Measurements from ENCODE around the gene STX11.

The STX11 gene

DNA sequence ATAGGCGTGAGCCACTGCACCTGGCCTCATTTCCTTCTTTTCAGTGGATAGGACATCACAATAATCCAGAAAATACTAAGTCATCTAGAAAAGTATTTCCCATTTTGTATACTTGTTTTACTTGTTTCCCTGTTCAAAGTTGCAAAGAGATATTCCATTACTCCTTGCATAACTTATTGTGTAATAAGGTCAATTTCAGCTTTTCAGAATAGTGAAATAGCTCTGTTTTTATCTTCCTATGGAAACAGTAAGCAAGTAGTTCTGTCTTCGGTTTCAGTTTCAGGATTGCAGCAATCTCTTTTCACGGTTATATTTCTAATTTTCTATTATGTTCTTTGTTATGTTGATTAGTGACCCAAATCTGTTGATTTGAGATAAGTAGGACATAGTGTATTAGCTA, 6.0 kb downstream of the STX11 start:
- no peak overlapping the region for H3K4me3 ChIP-seq (ENCODE audit: insufficient read depth, low read length, poor library complexity, severe bottlenecking)
- no peaks in the 10 kb centered on the region for H3K9me2 ChIP-seq (replicated peaks; ENCODE audit: insufficient read depth, low read length)
- no peak for TF ChIP-seq EZH2phosphoT487 (conservative IDR thresholded peaks at IDR 0.05; ENCODE audit: low read length)
- no peak for TF ChIP-seq CTCF (IDR thresholded peaks at IDR 0.05; ENCODE audit: insufficient read depth, low read length, poor library complexity, severe bottlenecking)
- no peaks in the 10 kb centered on the region for H4K20me1 ChIP-seq (ENCODE audit: low read depth, low read length)
- H3K9ac ChIP-seq (ENCODE audit: low read length): no peak overlapping the region
- no peaks in the 10 kb centered on the region for H3K27me3 ChIP-seq (ENCODE audit: low read length)
- H3K4me2 ChIP-seq (ENCODE audit: low read depth, low read length, poor library complexity, severe bottlenecking): no peak overlapping the region
- H3K27ac ChIP-seq (ENCODE audit: low read depth, low read length): no peak overlapping the region
- H3K9me3 ChIP-seq (ENCODE audit: insufficient read depth, low read length): no peaks in the 10 kb centered on the region
- H3F3A ChIP-seq (ENCODE audit: insufficient read depth): no peaks in the 10 kb centered on the region
- no peaks in the 10 kb centered on the region for H3K36me3 ChIP-seq (ENCODE audit: low read length)
- H2AFZ ChIP-seq (ENCODE audit: low read depth, low read length, severe bottlenecking): no peak overlapping the region
- H3K79me2 ChIP-seq (ENCODE audit: insufficient read depth, low read length): no peaks in the 10 kb centered on the region

DNA sequence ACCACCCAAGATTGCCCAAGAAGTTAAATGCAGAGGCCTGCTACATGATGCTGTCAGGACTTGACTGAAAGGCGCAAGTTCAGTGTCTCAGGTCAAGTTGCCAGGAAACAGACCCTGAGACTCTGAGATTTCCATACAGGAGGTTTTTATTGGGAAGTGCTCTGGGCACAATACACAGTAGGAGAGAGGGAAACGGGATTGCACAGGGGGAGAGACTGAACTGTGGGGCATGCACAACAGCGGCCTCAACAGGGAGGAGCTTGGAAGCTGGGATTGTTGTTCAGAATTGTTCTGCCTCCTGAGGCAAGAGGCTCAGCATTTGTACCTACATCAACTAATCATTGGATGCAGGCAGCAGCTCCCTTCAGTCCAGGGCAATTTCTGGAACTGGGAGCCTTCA, 6.7 kb downstream of the STX11 start:
- Histone ChIP-seq H3K36me3 (ENCODE audit: low read length) (no peaks in the 10 kb centered on the region), H3K27ac (ENCODE audit: low read depth, low read length) (no peak overlapping the region), H3K9ac (ENCODE audit: low read length) (no peak overlapping the region), H4K20me1 (ENCODE audit: low read depth, low read length) (no peaks in the 10 kb centered on the region), H3F3A (ENCODE audit: insufficient read depth) (no peaks in the 10 kb centered on the region), H3K9me3 (ENCODE audit: insufficient read depth, low read length) (no peaks in the 10 kb centered on the region), H3K79me2 (ENCODE audit: insufficient read depth, low read length) (no peaks in the 10 kb centered on the region), H3K27me3 (ENCODE audit: low read length) (no peaks in the 10 kb centered on the region), H3K4me3 (ENCODE audit: insufficient read depth, low read length, poor library complexity, severe bottlenecking) (no peak overlapping the region), H3K4me2 (ENCODE audit: low read depth, low read length, poor library complexity, severe bottlenecking) (no peak overlapping the region), H2AFZ (ENCODE audit: low read depth, low read length, severe bottlenecking) (no peak overlapping the region), H3K9me2 (replicated peaks; ENCODE audit: insufficient read depth, low read length) (no peaks in the 10 kb centered on the region)
- TF ChIP-seq CTCF (IDR thresholded peaks at IDR 0.05; ENCODE audit: insufficient read depth, low read length, poor library complexity, severe bottlenecking) (no peak), EZH2phosphoT487 (conservative IDR thresholded peaks at IDR 0.05; ENCODE audit: low read length) (no peak)

DNA sequence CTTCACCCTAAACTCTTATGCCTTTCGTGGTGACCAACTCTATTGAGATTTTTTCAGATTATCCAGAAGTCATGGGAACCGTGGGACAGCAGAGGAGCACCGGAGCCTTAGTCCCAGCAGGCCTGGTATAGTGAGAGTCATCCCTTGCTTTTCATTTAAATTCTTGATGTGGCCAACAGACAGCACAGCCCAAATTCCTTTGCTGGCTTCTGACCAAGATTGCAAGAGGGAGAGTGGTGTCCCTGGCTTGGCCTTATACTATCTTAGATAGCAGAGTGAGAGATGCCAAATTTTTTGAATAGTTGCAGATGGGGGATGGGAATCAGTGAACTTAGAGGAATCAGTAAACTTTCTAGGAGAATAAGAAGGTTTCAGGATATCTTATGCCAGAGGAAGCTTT, 7.8 kb downstream of the STX11 start:
- H3K36me3 ChIP-seq (ENCODE audit: low read length): no peaks in the 10 kb centered on the region
- no peaks in the 10 kb centered on the region for H3F3A ChIP-seq (ENCODE audit: insufficient read depth)
- H3K27ac ChIP-seq (ENCODE audit: low read depth, low read length): no peak overlapping the region
- no peak overlapping the region for H3K4me2 ChIP-seq (ENCODE audit: low read depth, low read length, poor library complexity, severe bottlenecking)
- H3K9me2 ChIP-seq (replicated peaks; ENCODE audit: insufficient read depth, low read length): no peaks in the 10 kb centered on the region
- no peak overlapping the region for H3K4me3 ChIP-seq (ENCODE audit: insufficient read depth, low read length, poor library complexity, severe bottlenecking)
- H4K20me1 ChIP-seq (ENCODE audit: low read depth, low read length): no peaks in the 10 kb centered on the region
- no peak overlapping the region for H2AFZ ChIP-seq (ENCODE audit: low read depth, low read length, severe bottlenecking)
- no peaks in the 10 kb centered on the region for H3K9me3 ChIP-seq (ENCODE audit: insufficient read depth, low read length)
- no peaks in the 10 kb centered on the region for H3K27me3 ChIP-seq (ENCODE audit: low read length)
- TF ChIP-seq EZH2phosphoT487 (conservative IDR thresholded peaks at IDR 0.05; ENCODE audit: low read length) (no peak), CTCF (IDR thresholded peaks at IDR 0.05; ENCODE audit: insufficient read depth, low read length, poor library complexity, severe bottlenecking) (no peak)
- no peaks in the 10 kb centered on the region for H3K79me2 ChIP-seq (ENCODE audit: insufficient read depth, low read length)
- no peak overlapping the region for H3K9ac ChIP-seq (ENCODE audit: low read length)

DNA sequence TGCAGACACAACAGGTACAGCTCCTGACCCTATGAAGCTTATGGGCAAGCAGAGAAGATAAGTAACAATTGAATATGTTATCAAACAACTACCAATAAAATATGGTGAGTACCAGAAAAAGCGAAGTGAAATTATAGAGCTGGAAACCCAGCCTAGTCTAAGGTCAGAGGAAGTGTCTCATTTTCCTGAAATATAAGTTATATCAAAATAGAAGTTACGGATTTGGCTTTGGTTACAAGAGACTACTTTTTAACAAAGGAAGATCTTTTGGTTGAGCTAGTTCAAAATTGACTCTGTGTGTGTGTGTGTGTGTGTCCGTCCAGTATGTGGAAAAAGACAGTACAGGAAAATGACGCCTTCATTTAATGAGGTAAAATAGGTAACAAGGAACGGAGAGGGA, 8.9 kb downstream of the STX11 start:
- no peaks in the 10 kb centered on the region for H3K9me2 ChIP-seq (replicated peaks; ENCODE audit: insufficient read depth, low read length)
- H3K9ac ChIP-seq (ENCODE audit: low read length): no peak overlapping the region
- no peaks in the 10 kb centered on the region for H3K27me3 ChIP-seq (ENCODE audit: low read length)
- TF ChIP-seq CTCF (IDR thresholded peaks at IDR 0.05; ENCODE audit: insufficient read depth, low read length, poor library complexity, severe bottlenecking): no peak
- TF ChIP-seq EZH2phosphoT487 (conservative IDR thresholded peaks at IDR 0.05; ENCODE audit: low read length): no peak
- H3K36me3 ChIP-seq (ENCODE audit: low read length): no peaks in the 10 kb centered on the region
- no peak overlapping the region for H3K4me2 ChIP-seq (ENCODE audit: low read depth, low read length, poor library complexity, severe bottlenecking)
- no peak overlapping the region for H3K4me3 ChIP-seq (ENCODE audit: insufficient read depth, low read length, poor library complexity, severe bottlenecking)
- no peaks in the 10 kb centered on the region for H3F3A ChIP-seq (ENCODE audit: insufficient read depth)
- H4K20me1 ChIP-seq (ENCODE audit: low read depth, low read length): no peaks in the 10 kb centered on the region
- no peaks in the 10 kb centered on the region for H3K9me3 ChIP-seq (ENCODE audit: insufficient read depth, low read length)
- H3K79me2 ChIP-seq (ENCODE audit: insufficient read depth, low read length): no peaks in the 10 kb centered on the region
- H3K27ac ChIP-seq (ENCODE audit: low read depth, low read length): no peak overlapping the region
- H2AFZ ChIP-seq (ENCODE audit: low read depth, low read length, severe bottlenecking): no peak overlapping the region

Measured in SU-DHL-6 (cell line).